Measurements from ENCODE around the gene TNFAIP8. TPM values are rescaled to one million over a fixed set of nuclear protein-coding genes. Genes with fewer than 3 reads are reported as not detected.
A peak's percentile ranks its signal among the peaks of the same experiment; 100 is the strongest.

The TNFAIP8 gene
- total RNA-seq, 4 donors from 2014 or later, result 19.5 to 44.6 (median 34.9) TPM

DNA sequence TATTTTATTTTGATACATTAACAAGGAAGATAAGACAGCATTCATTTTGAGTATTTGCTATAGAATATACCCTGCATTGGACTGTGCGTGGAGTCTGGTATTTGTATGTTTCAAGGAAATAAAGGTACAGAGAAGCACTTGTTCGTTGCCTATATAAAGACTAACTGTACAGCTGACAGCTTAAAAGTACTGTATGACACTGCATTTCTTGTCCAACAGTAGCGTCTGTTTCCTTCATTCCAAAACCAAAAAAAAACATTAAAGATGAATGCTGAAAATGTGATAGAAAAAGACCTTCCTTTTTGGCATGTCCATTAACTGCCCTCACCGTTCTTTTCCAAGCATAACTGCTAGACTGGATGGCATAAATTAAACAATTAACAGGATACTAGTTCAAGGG lies 15.3 kb downstream of the TNFAIP8 start:
- DNase-seq, result no peak
- intact Hi-C loops (cut with DNase I), result no loop called here
- TF ChIP-seq, protein P1, sequence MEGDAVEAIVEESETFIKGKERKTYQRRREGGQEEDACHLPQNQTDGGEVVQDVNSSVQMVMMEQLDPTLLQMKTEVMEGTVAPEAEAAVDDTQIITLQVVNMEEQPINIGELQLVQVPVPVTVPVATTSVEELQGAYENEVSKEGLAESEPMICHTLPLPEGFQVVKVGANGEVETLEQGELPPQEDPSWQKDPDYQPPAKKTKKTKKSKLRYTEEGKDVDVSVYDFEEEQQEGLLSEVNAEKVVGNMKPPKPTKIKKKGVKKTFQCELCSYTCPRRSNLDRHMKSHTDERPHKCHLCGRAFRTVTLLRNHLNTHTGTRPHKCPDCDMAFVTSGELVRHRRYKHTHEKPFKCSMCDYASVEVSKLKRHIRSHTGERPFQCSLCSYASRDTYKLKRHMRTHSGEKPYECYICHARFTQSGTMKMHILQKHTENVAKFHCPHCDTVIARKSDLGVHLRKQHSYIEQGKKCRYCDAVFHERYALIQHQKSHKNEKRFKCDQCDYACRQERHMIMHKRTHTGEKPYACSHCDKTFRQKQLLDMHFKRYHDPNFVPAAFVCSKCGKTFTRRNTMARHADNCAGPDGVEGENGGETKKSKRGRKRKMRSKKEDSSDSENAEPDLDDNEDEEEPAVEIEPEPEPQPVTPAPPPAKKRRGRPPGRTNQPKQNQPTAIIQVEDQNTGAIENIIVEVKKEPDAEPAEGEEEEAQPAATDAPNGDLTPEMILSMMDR (IDR thresholded peaks at IDR 0.05), result no peak
- TF ChIP-seq POLR2A (IDR thresholded peaks at IDR 0.05), result no peak
- 59 to 77% methylated on average over 4 of the region's 4 CpGs for WGBS, 2 donors
- Histone ChIP-seq H3K4me3 (no peak overlapping the region), H3K27ac (peak overlapping the region in 1 of 4 donors; percentile 30), H3K9me3 (no peaks in the 10 kb centered on the region), H3K27me3 (no peaks in the 10 kb centered on the region), H3K4me1 (peaks cover 19 to 45% (median 31%) of the 10 kb centered on the region in 3 donors), H3K36me3 (no peaks in the 10 kb centered on the region)

DNA sequence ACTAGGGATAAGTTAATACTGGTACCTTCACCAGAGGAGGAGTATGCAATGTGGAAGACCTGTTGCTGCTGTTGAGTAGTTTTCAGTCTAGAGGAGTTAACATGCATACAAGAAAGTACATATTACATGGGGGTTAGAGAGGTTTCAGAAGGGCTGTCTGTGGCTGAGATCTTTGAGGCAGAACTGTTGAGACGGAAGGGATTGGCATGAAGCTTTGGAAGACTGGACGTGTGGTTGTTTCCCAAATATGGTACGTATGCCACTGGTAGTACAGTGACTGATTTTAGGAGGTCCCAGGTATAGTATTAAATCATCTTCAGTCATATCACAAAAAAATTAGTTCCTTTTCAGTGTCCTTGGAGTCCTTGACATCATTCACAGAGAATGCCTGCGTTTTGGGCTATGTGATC lies 17.6 kb downstream of the TNFAIP8 start:
- H3K27ac ChIP-seq, result peak overlapping the region in 1 of 4 donors; percentile 4
- no peaks in the 10 kb centered on the region for H3K9me3 ChIP-seq
- peaks cover 2 to 27% (median 9%) of the 10 kb centered on the region in 3 donors for H3K4me1 ChIP-seq
- WGBS, 2 donors, result 73 to 89% methylated on average over 4 of the region's 4 CpGs
- TF ChIP-seq, protein P1 (IDR thresholded peaks at IDR 0.05), result no peak
- TF ChIP-seq POLR2A (IDR thresholded peaks at IDR 0.05), result no peak
- H3K36me3 ChIP-seq, result no peaks in the 10 kb centered on the region
- H3K27me3 ChIP-seq, result no peaks in the 10 kb centered on the region
- no peak overlapping the region for H3K4me3 ChIP-seq
- no peak for DNase-seq
- intact Hi-C loops (cut with DNase I), result no loop called here

DNA sequence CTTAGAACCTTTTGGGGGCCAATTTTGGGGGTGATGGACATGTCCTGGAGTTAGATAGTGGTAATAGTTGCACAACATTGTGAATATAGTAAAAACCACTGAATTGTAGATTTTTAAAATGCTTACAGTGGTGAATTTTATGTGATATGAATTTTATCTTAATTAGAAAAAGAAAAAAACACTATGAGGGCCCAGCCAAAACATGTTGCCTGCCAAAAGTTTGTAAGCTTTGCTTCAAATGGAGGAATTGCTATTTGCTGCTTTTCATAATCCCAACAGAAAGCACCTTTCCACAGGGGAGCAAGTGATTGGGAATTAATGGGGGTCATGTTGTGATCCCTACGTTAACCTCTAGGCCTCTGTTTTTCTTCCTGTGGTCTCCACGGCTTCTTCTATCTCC lies 19.1 kb downstream of the TNFAIP8 start:
- H3K27ac ChIP-seq, result peak overlapping the region in 2 of 4 donors; percentile 26 to 43
- H3K36me3 ChIP-seq, result no peaks in the 10 kb centered on the region
- H3K9me3 ChIP-seq, result no peaks in the 10 kb centered on the region
- peaks cover 0 to 26% (median 10%) of the 10 kb centered on the region in 3 donors for H3K4me1 ChIP-seq
- 66 to 77% methylated on average over 2 of the region's 2 CpGs for WGBS, 2 donors
- no peaks in the 10 kb centered on the region for H3K27me3 ChIP-seq
- no peak for DNase-seq
- no peak overlapping the region for H3K4me3 ChIP-seq
- intact Hi-C loops (cut with DNase I), result no loop called here
- TF ChIP-seq, protein P1 (IDR thresholded peaks at IDR 0.05), result no peak
- TF ChIP-seq POLR2A (IDR thresholded peaks at IDR 0.05), result no peak

DNA sequence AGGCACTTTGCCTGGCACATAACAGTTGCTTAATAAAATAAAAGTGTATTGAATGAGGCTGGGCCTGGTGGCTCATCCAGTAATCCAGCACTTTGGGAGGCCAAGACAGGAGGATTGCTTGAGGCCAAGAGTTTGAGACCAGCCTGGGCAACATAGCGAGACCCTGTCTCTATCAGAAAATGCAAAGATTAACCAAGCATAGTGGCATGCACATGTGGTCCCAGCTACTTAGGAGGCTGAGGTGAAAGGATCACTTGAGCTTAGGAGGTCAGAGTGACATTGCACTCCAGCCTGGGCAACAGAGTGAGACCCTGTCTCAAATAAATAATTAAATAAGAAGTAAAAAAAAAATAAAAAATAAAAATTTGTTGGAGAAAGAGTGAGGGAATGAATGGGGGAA lies 21.2 kb downstream of the TNFAIP8 start:
- no peak overlapping the region for H3K4me3 ChIP-seq
- H3K27ac ChIP-seq, result peak overlapping the region in 1 of 4 donors; percentile 43
- no peaks in the 10 kb centered on the region for H3K36me3 ChIP-seq
- 90 to 100% methylated on average over 1 of the region's 1 CpG for WGBS, 2 donors
- H3K27me3 ChIP-seq, result no peaks in the 10 kb centered on the region
- intact Hi-C loops (cut with DNase I), result no loop called here
- TF ChIP-seq POLR2A (IDR thresholded peaks at IDR 0.05), result no peak
- TF ChIP-seq, protein P1 (IDR thresholded peaks at IDR 0.05), result no peak
- DNase-seq, result no peak
- H3K4me1 ChIP-seq, result peaks cover 0 to 31% (median 8%) of the 10 kb centered on the region in 3 donors
- H3K9me3 ChIP-seq, result no peaks in the 10 kb centered on the region

DNA sequence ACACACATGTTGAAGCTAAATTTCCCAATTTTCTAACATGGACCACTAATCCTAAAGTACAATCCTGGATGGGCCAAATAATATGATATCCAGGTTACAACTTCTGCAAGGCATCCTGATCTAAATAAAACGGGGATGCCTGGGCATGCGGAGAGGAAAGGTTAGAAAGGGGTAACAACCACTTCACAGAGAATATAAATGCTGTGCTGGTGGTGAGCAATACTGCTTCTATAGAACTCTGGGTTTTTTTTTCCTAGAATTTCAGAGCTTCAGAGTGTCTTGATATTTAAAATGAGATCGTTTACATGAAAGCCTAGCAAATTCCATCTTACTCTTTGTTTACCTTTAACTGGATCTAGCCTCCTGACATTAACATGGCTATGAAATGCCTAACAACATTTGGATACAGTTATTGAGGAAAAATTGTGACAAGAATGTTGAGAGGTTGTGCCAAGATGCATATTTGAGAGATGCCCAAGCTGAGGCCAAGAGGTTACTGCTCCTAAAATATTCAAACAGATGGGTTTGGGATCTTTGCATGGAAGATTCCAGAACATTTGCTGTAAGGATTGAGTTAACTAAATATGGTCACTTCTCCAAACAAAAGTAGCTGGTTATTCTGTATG lies 22.4 kb downstream of the TNFAIP8 start:
- H3K9me3 ChIP-seq, result no peaks in the 10 kb centered on the region
- WGBS, 2 donors, result 72 to 86% methylated on average over 3 of the region's 3 CpGs
- H3K4me3 ChIP-seq, result no peak overlapping the region
- TF ChIP-seq, protein P1 (IDR thresholded peaks at IDR 0.05), result no peak
- no peak for TF ChIP-seq POLR2A (IDR thresholded peaks at IDR 0.05)
- H3K27me3 ChIP-seq, result no peaks in the 10 kb centered on the region
- peak overlapping the region in 3 of 4 donors; percentile 30 to 64 (median 54) for H3K27ac ChIP-seq
- no peaks in the 10 kb centered on the region for H3K36me3 ChIP-seq
- H3K4me1 ChIP-seq, result peaks cover 0 to 37% (median 8%) of the 10 kb centered on the region in 3 donors
- DNase-seq, result no peak
- intact Hi-C loops (cut with DNase I), result no loop called here

Data from esophagus squamous epithelium (tissue), 5 donors.